ENCODE data around the gene AKR1A1. TPM values are rescaled to one million over a fixed set of nuclear protein-coding genes. Genes with fewer than 3 reads are reported as not detected.

AKR1A1 gene
- total and polyA plus RNA-seq, 2 of the 8 experiments (the other 6 are each of a cell fraction or from before 2014, with no cell fraction given) = 344 to 435 TPM

GRCh38 chr1:45508295-45509151, 42.1 kb upstream of the AKR1A1 start:
- Histone ChIP-seq H3K4me1 (replicated peaks in 1 of 4; ENCODE audit: control insufficient read depth in 3 of 4, insufficient read depth in 4 of 4, low read length in 3 of 4) (no peaks in the 10 kb centered on the region), H2AFZ (ENCODE audit: low read length) (no peak overlapping the region), H3K27ac (ENCODE audit: low read depth, low read length) (no peak overlapping the region), H3K23me2 (ENCODE audit: low read depth, low read length) (no peaks in the 10 kb centered on the region; the same call in 1 of the 2 replicates), H3K4me2 (ENCODE audit: insufficient read depth in 1 of 2, low read depth in 2 of 2, low read length in 2 of 2) (no peak overlapping the region), H3K4ac (replicated peaks; ENCODE audit: insufficient read length, low read depth, low read length) (no peak overlapping the region), H4K8ac (ENCODE audit: extremely low read depth, insufficient read depth, low read length) (no peak overlapping the region), H3K79me1 (ENCODE audit: low read depth, low read length) (no peaks in the 10 kb centered on the region), H3K79me2 (ENCODE audit: control insufficient read depth in 1 of 2, insufficient read depth in 2 of 2, low read length in 2 of 2) (no peaks in the 10 kb centered on the region), H3K27me3 (replicated peaks in 1 of 4; ENCODE audit: control insufficient read depth in 3 of 4, extremely low read depth in 1 of 4, insufficient read depth in 3 of 4, low read length in 3 of 4) (no peaks in the 10 kb centered on the region), H3K14ac (ENCODE audit: insufficient read length) (no peak overlapping the region), H3K36me3 (ENCODE audit: control insufficient read depth in 2 of 4, insufficient read depth in 4 of 4, low read length in 3 of 4) (peaks cover 21 to 47% (median 40%) of the 10 kb centered on the region in 4 experiments), H2AK5ac (ENCODE audit: low read depth, low read length) (no peak overlapping the region), H4K91ac (replicated peaks; ENCODE audit: insufficient read length, low read length) (no peak overlapping the region), H3K9ac (replicated peaks in 1 of 4; ENCODE audit: extremely low read depth in 1 of 4, low read depth in 3 of 4, low read length in 3 of 4) (no peak overlapping the region), H3K23ac (ENCODE audit: insufficient read length) (no peak overlapping the region), H3K18ac (ENCODE audit: extremely low read depth, low read length) (no peak overlapping the region; the same call in 1 of the 2 replicates), H3K9me3 (ENCODE audit: insufficient read depth in 2 of 2, low read depth in 1 of 2, low read length in 1 of 2) (no peaks in the 10 kb centered on the region), H4K20me1 (replicated peaks in 1 of 2; ENCODE audit: control insufficient read depth in 1 of 2, insufficient read depth in 2 of 2, low read length in 2 of 2) (peaks cover 12 to 14% of the 10 kb centered on the region in 2 experiments), H2BK12ac (ENCODE audit: low read depth, low read length) (no peak overlapping the region), H2BK20ac (ENCODE audit: low read length) (no peak overlapping the region), H2BK120ac (replicated peaks; ENCODE audit: low read depth, low read length) (no peak overlapping the region), H3K4me3 (ENCODE audit: extremely low read depth in 1 of 4, insufficient read depth in 2 of 4, low read depth in 3 of 4, low read length in 4 of 4) (no peak overlapping the region), H4K5ac (ENCODE audit: insufficient read length, low read depth, low read length) (no peak overlapping the region), H2BK15ac (ENCODE audit: low read length) (no peak overlapping the region), H2BK5ac (ENCODE audit: low read depth, low read length) (no peak overlapping the region), H3K56ac (replicated peaks; ENCODE audit: insufficient read length, low read depth, low read length) (no peak overlapping the region)
- ChIA-PET POLR2A (ENCODE audit: partially characterized antibody) (interaction anchor here (0.5 to 16.2 kb wide), 22 partner anchors 8 to 380 kb away, joined by 3 to 429 read pairs (median 3); partner anchors contain the start of genes AKR1A1, CCDC163, MMACHC and MUTYH), CTCF (ENCODE audit: partially characterized antibody) (interaction anchor here (0.7 to 8.4 kb wide), 6 partner anchors 9 to 489 kb away, joined by 3 to 133 read pairs (median 4); partner anchors contain the start of gene TESK2)
- FAIRE-seq (no peak), DNase-seq (ENCODE audit: low read depth in 1 of 2, low spot score in 2 of 2) (peak in 1 of 2 experiments; percentile 57)
- WGBS, 2 experiments (ENCODE audit: extremely low coverage in 1 of 2, insufficient coverage in 1 of 2, insufficient read length in 1 of 2, insufficient replicate concordance in 2 of 2, low coverage in 1 of 2, low lambda C conversion rate in 2 of 2, missing lambda C conversion rate in 1 of 2) = 89% methylated on average over 15 of the region's 15 CpGs; no CpG with 5 or more reads in 1 of the 2 experiments
- TF ChIP-seq CHD2 (IDR thresholded peaks at IDR 0.05; ENCODE audit: low read length) (no peak), SAP30 (IDR thresholded peaks at IDR 0.05; ENCODE audit: insufficient read depth, insufficient replicate concordance, low read length) (no peak), POLR2A (IDR thresholded peaks at IDR 0.05; ENCODE audit: control extremely low read depth in 1 of 2, low read depth in 2 of 2, low read length in 2 of 2) (peak in 1 of 2 experiments; percentile 80; a peak in 2 of 3 replicates), RAD21 (IDR thresholded peaks at IDR 0.05 in 1 of 2, conservative IDR thresholded peaks at IDR 0.05 in 1 of 2; ENCODE audit: low read depth in 2 of 2, low read length in 2 of 2) (peak in 1 of 2 experiments; percentile 9; a peak in 1 of 4 replicates), EGR1 (IDR thresholded peaks at IDR 0.05; ENCODE audit: borderline replicate concordance, low read depth, low read length) (no peak), KDM4A (IDR thresholded peaks at IDR 0.05; ENCODE audit: low read depth, low read length, severe bottlenecking) (no peak)
